NCI-H526 treated with DMSO at 0.1 percent for 48 hours (cell line): Measurements from ENCODE around the gene TPPP2.
"Not testable (repeated sequence)": the region's sequence is repeated elsewhere in the genome, so short reads cannot be mapped to it uniquely, and the experiment has no call there.

ENCODE experiments used
- DNase-seq: peaks from one replicate; lab custom pipeline; 2025; lab: John Stamatoyannopoulos, UW

Gene TPPP2

DNA sequence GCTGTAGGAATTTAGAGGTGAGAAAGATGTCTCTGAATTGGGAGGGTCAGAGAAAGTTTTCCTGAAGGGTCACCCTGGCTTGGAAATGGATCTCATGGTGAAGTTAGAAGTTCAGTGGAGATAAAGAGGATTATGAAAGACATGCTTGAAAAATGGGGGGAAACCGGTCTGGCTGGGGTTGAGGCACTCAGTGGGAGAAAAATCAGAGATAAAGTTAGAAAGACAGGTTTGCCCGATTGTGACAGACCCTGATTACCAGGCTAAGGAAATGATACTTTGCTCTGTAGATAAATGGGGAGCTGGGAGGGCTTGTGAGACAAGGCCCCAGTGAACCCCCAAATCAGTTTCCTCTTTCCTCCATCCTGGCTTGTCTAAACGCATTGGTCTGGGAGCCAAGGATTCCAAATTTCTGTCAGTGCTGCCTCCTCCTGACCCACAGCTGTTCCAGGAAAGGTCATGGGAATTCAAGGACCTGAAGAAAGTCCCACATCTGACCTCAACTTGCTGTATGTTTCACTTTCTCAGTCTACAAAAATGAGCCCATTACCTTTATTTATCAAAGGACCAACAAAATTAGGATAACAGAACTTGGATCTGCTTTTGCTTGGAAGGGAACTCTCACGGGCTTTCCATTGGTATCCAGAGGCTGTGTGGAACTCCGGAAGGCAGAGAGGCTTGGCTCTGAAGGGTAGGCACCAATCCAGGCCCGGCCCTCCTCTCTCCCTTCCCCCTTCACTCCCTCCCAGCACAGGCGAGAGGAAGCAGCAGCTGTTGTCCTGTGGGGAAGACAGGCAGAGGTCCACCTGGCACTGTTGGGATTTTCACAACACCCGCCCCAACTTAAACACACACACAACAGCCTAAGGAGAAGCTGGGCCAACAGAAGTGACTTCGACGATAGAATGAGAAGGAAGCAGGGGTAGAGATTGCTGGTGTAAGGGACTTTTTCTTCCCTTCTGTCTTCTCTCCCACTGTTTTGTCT is 8.7 kb downstream of the TPPP2 start:
- DNase-seq, result no peak

DNA sequence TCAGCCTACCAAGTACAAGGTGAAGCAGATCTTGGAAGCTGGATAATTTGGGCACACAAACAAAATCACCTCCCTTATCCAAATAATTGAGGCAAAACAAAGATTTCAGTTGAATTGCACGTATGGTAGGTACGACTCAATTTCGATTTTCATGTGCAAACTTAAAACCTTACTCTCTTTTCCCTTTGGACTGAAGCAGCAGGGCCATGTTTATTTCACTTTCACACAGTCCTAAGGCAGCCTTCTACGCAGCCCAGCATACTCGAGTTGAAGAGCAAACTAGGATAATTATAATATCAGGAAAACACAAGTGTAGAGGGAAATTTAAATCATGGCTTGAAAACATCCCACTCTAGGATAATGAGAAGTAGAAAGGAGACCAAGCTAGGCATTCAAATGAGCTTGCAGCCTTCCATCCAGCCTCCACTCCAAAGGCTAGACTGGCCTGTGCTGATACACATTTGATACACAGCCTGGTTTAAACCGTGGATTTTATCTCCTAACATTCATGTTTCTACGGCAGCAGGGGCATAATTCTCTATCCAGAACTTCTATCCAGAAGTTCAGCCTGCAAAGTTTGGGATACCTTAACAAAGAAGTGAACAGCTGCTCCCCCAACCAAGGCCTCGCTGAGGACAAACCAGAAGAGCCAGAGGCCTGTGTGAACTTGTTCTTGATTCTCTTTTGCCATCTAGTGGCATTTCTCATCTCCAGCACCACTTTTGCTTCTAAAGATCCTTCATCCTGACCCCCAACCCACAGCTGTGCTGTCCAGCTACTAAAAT is 9.8 kb downstream of the TPPP2 start:
- DNase-seq, result peak; percentile 22

DNA sequence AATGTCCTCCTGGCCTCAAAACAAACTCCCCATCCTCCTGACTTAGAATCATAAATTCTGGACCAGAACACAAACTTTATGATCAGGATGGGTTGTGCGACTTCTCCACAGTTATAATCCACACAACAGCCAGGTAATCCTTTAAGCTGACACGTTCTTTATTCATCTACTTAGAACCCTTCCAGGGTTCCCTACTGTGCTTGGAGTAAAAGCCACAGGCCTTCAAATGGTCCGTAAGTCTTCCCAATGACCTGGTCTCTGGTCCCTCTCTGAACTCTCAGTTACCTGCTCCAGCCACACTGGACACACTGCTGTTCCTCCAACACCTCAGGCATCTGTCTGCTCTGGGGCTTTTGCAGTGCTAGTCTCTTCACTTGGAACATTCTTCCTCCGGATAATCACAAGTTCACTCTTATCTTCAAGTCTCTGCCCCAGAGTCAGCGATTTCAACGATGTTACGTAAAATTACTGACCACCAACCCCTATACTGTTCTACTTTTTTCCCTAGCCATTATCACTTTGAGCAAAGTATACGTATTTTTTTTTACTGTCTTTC is 10.4 kb downstream of the TPPP2 start:
- DNase-seq, result no peak

DNA sequence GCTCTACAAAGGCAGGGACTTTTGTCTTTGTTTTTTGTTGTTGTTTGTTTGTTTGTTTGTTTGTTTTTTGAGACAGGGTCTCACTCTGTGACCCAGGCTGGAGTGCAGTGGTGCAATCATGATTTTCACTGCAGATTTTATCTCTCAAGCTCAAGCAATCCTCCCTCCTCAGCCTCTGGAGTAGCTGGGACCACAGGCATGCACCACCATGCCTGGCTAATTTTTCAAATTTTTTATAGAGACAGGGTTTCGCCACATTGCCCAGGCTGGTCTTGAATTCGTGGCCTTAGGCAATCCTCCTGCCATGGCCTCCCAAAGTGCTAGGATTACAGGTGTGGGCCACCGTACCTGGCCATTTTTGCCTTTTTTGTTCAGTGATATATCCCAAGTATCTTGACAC is 10.9 kb downstream of the TPPP2 start:
- not testable (repeated sequence) for DNase-seq

DNA sequence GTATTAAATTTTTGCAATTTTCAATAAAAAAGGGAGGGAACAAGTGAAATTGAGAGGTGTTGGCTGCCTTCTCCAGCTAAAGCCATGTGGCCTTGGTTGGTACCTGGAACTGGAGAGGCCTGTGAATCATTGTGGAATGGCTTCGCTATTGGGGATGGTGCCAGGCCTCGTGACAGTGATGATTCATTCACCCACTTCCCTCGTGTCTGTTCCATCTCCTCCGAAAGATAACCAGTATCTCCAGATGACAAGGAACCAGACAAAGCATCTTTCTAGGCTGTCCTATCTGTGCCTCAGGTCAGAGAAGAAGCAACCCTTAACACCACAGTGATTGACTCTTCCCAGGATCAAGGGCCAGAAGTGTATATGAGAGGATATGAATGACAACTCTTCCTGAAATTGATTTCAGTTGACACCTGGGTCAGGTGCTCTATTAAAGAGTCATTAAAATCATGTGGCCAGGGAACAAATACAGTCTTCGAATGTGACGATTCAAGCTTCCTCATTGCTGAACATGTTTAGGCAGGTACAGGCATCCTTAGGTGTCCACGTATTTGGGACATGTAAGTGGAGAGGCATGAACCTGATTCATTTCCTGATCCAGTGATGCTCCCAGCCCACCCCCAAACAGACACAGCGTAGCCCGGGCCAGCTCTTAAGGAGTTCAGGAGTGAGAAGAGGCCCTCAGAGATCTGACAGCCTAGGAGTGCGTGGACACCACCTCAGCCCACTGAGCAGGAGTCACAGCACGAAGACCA is 11.8 kb downstream of the TPPP2 start, which contains the start of gene RNASE7:
Gene RNASE7, plus strand, starts transcription at position 687 of the 758 bp plus-strand sequence. CDS start 631 bp downstream, outside the sequence.
- no peak for DNase-seq

DNA sequence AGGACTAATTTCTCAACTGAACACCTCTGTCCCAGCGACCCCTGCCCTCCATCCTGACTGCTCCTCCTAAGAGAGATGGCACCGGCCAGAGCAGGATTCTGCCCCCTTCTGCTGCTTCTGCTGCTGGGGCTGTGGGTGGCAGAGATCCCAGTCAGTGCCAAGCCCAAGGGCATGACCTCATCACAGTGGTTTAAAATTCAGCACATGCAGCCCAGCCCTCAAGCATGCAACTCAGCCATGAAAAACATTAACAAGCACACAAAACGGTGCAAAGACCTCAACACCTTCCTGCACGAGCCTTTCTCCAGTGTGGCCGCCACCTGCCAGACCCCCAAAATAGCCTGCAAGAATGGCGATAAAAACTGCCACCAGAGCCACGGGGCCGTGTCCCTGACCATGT is 12.9 kb downstream of the TPPP2 start:
- DNase-seq, result no peak

DNA sequence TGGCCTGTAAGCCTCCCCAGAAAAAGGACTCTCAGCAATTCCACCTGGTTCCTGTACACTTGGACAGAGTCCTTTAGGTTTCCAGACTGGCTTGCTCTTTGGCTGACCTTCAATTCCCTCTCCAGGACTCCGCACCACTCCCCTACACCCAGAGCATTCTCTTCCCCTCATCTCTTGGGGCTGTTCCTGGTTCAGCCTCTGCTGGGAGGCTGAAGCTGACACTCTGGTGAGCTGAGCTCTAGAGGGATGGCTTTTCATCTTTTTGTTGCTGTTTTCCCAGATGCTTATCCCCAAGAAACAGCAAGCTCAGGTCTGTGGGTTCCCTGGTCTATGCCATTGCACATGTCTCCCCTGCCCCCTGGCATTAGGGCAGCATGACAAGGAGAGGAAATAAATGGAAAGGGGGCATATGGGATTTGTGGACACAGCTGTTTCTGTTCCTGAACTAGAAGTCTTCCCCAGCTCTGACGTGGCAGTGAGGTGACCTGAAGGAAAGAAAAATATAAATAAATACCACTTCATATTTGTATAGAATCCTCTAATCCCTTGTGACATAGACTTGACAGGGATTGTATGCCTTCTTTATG is 13.5 kb downstream of the TPPP2 start:
- no peak for DNase-seq

DNA sequence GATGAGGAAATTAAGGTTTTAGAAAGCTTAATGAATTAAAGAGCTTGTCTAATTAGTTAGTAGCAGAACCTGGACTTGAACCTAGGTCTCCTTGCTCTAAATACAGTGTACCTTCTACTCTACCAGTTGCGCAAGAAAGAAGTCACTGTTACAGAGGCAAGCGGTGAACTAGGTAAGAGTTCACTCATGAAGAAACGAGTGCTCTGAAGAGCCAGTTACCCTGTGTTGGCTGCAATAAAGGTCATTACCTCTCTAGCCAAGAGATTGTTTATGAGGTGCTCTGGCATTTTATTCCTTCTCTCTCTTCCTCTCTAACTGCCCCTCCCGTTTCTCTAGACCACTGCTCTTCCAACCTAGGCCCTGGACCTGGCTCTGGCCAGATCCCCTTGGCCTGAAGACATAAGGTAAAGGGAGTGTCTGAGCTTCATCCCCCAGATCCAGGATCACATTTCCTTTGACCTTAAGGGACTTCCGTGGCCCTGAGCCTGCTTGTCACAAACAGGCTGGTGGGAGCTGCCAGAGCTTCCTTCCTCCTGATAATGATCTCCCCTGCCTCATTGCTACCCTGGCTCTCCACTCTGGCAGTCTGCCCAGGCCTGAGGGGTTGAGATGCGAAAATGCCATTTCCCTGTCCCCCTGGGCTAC is 14.1 kb downstream of the TPPP2 start:
- no peak for DNase-seq

DNA sequence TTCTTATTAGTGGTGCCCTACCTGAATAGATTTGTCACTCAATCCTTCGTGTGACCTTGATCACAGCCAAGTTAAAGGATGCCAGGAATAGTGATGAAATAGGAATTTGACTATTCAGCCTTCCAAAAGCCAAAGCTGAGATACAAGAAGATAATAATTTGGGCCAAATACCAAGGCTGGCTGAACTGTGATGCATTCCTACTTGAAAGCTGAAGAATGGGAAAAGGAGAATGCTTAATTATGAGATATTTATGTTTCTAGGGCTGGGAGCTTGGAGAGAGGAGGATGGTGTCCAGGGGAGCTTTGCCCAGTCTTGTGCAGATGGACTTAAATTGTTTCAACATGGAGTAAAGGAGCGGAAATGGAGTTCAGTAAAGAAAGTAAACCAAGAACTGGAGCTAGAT is 17.4 kb downstream of the TPPP2 start:
- no peak for DNase-seq

DNA sequence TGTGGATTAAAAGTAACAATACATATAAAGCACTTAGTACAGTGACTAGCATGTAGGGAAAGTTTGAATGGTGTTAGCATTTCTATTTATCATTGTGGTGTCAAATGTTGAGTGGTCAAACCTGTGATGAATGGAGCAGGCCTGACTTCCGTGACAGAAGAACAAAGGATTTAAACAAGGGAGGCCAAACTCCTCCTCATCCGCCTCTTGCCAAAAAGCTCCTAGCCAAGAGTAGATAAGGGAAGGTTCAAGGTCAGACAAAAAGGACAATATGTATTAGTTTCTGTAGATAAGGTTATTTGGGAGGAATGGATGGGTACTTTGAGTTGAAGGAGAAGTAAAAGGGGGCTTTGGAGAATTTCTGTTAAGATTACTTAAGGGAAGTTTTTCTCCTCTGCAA is 18.6 kb downstream of the TPPP2 start:
- no peak for DNase-seq

DNA sequence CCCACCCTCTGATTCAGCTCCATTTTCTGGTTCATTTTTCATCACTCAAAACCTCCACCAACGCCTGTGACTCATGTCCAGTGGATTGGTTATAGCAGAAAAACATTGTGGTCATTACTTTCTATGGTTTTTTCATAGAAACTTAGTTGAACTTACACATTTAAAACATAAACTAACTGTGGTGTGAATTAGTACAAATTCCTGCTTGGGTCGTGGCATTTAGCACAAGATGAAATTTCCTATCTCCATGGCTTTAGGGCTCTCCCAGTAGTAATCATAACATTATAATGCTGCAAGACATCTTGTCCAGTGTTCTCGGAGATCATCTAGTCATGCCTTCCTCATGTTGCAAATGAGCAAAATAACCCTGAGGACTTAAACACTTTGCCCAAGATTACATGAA is 19.3 kb downstream of the TPPP2 start:
- no peak for DNase-seq

DNA sequence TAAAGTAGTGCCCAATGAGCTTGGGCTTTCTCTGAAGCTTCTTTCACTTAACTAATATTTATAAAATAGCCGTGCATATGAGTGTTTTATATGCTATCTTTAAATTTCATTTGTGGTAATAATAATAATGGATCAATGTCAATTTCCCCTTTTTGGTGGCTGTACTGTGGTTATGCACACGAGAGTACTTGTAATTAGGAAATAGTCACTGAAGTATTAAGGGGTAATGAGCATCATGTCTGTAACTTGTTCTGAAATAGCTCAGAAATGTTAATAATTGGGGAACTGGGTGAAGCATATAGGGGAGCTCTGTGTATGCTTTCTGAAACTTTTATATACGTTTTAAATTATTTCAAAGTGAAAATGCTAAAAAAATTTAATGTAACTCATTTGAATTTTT is 20.6 kb downstream of the TPPP2 start:
- DNase-seq, result no peak

DNA sequence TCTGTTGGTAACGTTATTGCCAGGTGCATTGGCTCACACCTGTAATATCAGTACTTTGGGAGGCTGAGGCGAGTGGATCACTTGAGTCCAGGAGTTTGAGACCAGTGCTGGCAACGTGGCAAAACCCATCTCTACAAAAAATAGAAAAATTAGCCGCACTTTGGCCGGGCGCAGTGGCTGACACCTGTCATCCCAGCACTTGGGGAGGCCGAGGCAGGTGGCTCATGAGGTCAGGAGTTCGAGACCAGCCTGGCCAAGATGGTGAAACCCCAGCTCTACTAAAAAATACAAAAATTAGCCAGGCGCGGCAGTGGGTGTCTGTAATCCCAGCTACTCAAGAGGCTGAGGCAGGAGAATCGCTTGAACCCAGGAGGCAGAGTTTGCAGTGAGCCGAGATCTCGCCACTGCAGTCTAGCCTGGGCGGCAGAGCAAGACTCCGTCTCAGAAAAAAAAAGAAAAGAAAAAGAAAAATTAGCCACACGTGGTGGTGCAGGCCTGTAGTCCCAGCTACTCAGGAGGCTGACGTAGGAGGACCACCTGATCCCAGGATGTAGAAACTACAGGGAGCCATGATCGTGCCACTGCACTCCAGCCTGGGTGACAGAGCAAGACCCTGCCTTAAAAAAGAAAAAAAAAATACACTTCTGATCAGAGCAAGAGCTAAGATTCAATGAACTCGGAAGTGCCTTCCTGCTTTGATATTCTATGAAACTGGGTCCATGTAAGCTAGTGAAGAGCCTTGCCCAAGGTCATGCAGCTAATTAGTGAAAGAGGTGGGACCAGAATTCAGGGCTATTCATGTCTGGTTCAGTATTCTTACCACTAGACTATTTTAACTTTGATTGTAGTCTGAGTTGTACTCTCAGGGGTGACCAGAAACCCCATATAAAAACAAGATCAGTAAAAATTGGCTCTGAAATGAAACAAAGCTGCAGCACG is 23.4 kb downstream of the TPPP2 start:
- no peak for DNase-seq

DNA sequence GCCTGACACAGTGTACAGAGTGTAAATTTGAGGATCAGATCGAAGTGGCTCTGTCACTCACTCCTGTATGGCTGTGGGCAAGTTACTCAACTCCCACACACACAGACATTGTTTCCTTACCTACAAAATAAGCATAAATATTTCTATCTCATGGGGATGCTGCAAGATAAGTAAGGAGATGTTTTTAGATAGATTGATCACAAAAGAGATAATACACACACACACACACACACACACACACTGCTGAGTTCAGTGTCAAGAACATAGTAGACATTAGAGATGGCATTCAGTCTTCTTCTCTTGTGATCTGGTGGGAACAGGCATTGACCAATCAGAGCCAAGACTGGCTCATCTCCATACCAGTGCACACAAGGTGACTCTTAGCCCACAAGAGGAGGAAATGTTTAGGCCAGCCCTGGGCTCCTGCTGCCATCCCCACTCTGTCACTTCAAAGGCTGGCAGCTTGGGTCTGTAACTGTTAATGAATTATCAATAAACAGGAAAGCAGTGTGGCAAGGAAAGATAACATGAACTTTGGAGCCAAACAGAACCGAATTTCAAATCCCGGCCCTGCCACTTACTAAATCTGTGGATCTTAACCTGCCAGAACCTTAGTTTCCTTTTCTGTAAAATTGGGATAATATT is 24.2 kb downstream of the TPPP2 start:
- DNase-seq, result no peak

DNA sequence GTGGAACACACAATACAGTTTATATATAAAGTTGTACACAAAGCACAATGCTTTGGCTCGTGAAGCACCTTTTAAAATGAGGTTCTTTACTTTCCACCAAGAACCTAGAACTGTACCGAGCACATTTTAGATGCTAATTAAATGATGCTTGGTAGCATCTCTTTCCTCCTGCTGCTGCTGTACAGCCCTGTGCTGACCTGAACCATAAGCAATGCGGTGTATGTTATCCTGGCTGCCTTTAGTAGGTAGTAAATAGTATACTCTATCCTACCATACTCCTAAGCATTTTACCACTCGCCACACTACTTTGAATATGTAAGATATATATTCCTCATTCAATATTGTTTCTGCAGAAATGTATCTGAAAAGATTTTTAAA is 24.7 kb downstream of the TPPP2 start:
- DNase-seq, result no peak

DNA sequence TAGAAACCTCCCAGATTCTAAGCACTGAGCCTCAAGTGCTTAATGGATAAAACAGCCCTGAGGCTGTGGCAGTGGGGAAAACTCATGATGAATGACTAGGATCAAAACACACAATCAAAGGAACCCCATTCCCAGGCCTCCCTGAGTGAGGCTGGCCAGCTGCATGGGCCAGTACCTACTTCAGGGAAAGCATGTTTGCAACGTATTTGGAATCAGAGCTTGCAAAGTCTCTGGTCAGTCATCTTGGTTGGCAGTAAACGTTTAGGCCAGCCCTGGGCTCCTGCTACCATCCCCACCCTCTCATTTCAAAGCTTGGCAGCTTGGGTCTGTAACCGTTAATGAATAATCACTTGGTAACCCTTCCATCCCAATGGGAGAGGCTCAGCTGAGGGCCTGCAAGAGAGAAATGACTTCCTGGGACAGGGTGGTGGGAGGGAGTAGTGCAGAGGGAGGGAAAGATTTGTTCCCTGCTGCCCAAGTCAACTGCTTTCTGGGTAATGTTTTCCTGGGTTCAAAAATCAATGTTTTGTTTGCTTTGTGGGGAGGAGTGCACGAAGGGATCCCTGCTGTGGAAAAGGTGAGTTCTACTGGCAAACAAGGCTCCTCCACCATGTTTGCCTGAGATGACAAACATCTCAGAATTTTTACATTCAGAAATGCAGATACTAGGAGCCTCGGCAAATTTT is 25.6 kb downstream of the TPPP2 start:
- DNase-seq, result no peak

DNA sequence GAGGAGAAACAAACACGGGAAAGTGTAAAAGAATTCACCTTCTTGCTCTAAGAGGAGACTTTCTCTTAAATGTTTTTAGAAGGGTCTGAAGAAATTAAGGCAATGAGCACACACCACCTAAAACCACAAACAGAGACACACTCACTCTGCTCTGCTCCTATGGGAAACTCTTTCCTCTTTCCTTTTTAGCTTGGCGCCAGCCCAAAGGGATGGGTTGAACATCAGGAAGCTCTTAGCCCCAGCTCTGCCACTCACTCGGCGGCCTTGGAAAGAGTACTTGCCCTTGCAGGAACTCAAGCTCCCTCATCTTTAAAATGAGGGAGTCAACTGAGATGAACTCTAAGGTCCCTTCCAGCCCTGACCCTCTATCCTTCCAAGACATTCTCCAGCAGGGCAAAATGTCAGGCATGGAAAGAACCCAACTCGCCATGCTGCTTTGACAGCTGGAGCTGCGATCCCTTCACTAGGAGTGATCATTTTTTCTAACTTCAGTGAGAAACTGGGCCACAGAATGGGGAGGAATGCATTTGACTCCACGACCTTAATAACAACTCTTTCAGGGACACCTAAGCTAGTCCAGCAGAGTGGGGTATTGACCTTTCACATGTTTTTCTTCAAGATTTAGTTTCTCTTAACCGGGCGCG is 26.6 kb downstream of the TPPP2 start:
- DNase-seq, result no peak
